ENCODE results near the gene MFSD6.

Gene MFSD6

DNA sequence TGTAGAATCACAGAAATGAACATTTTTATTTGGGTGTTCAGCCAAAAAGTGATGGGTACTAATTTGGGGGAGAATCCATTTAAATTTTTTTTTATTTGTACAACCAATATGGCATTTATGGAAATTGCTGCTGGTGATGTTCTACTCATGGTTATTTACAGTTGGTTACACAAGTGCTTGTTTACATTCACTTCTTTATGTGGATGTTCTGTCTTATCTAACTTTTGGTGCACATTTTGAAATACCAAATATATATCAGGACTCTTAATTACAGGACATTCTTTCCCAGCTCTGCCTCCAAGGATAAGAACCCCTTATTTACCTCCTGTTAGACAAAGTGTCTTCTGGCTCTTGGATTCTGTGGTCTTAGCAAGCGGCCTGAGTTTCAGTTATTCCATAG is 91.1 kb downstream of the MFSD6 start:
- Mint-ChIP-seq H3K27ac (no peak overlapping the region), H3K4me1 (peaks cover 17% of the 10 kb centered on the region), H3K36me3 (ENCODE audit: low read depth) (peaks cover 23% of the 10 kb centered on the region), H3K27me3 (ENCODE audit: low read depth, poor library complexity) (no peaks in the 10 kb centered on the region), H3K4me3 (no peak overlapping the region), H3K9me3 (peaks cover 18% of the 10 kb centered on the region)
- no peak for TF ChIP-seq CTCF (IDR thresholded peaks at IDR 0.05)
- DNase-seq: no peak

- no peak for DNase-seq
- TF ChIP-seq CTCF (IDR thresholded peaks at IDR 0.05): no peak
- peaks cover 11% of the 10 kb centered on the region for H3K9me3 Mint-ChIP-seq
- peaks cover 17% of the 10 kb centered on the region for H3K4me1 Mint-ChIP-seq
- no peaks in the 10 kb centered on the region for H3K27me3 Mint-ChIP-seq (ENCODE audit: low read depth, poor library complexity)
- H3K27ac Mint-ChIP-seq: peak overlapping the region; percentile 14
- peaks cover 16% of the 10 kb centered on the region for H3K36me3 Mint-ChIP-seq (ENCODE audit: low read depth)
- H3K4me3 Mint-ChIP-seq: no peak overlapping the region
Measured at GRCh38 chr2:190500054-190500502, 91.9 kb downstream of the MFSD6 start.

DNA sequence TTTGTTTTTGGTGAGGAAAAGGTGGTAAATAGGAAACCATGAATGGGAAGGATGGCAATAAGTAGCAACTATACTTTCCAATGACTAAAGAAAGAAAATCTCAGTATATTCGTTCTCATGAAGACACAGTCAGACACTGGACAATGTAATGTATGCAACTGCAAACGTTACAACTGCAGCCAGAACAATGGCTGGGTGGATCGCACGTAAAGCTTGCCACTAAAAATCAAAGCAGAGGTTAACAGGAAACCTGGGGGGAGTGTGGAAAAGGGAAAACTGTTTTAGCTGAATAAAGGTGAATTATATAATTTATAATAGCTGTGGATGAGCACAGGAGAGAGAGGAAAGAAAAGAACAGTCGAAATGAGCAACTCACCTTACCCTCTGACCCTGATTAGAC is 93.1 kb downstream of the MFSD6 start:
- Mint-ChIP-seq H3K27me3 (ENCODE audit: low read depth, poor library complexity) (no peaks in the 10 kb centered on the region), H3K4me1 (peaks cover 17% of the 10 kb centered on the region), H3K27ac (no peak overlapping the region), H3K36me3 (ENCODE audit: low read depth) (peaks cover 5% of the 10 kb centered on the region), H3K4me3 (no peak overlapping the region), H3K9me3 (no peaks in the 10 kb centered on the region)
- TF ChIP-seq CTCF (IDR thresholded peaks at IDR 0.05): no peak
- DNase-seq: no peak

GRCh38 chr2:190501702-190502407 is 93.7 kb downstream of the MFSD6 start:
- no peak overlapping the region for H3K27ac Mint-ChIP-seq
- no peaks in the 10 kb centered on the region for H3K9me3 Mint-ChIP-seq
- H3K36me3 Mint-ChIP-seq (ENCODE audit: low read depth): peaks cover 4% of the 10 kb centered on the region
- no peak for TF ChIP-seq CTCF (IDR thresholded peaks at IDR 0.05)
- H3K4me3 Mint-ChIP-seq: no peak overlapping the region
- no peaks in the 10 kb centered on the region for H3K27me3 Mint-ChIP-seq (ENCODE audit: low read depth, poor library complexity)
- H3K4me1 Mint-ChIP-seq: peaks cover 22% of the 10 kb centered on the region
- no peak for DNase-seq

DNA sequence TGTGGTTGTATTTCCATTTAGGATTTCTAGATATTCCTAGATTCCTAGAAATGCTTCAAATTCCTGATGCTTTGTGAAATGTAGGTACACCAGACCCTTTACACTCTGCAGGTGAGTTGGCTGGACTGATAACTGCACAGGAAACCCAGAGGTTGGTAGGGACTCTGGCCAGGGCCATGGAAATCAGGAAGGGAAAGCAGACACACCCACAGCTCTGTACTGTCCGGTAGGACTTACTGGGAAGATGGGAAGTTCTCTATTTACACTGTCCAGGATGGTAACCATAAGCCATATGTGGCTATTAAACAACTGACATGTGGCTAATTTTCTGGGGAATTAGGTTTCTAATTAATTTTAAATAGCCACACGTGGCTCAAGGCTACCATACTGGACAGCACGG is 94.9 kb downstream of the MFSD6 start:
- no peak for DNase-seq
- Mint-ChIP-seq H3K9me3 (no peaks in the 10 kb centered on the region), H3K36me3 (ENCODE audit: low read depth) (peaks cover 4% of the 10 kb centered on the region), H3K27me3 (ENCODE audit: low read depth, poor library complexity) (no peaks in the 10 kb centered on the region), H3K4me3 (no peak overlapping the region), H3K27ac (no peak overlapping the region), H3K4me1 (peaks cover 27% of the 10 kb centered on the region)
- TF ChIP-seq CTCF (IDR thresholded peaks at IDR 0.05): no peak

- Mint-ChIP-seq H3K27ac (no peak overlapping the region), H3K36me3 (ENCODE audit: low read depth) (peaks cover 6% of the 10 kb centered on the region), H3K27me3 (ENCODE audit: low read depth, poor library complexity) (no peaks in the 10 kb centered on the region), H3K9me3 (no peaks in the 10 kb centered on the region), H3K4me1 (peaks cover 26% of the 10 kb centered on the region), H3K4me3 (no peak overlapping the region)
- no peak for DNase-seq
- TF ChIP-seq CTCF (IDR thresholded peaks at IDR 0.05): no peak
Measured at GRCh38 chr2:190504912-190505311, 96.8 kb downstream of the MFSD6 start.

Measured in nephron progenitor cell (in vitro differentiated cells).